Activated T-helper 1 cell treated with anti-CD3 and anti-CD28 coated beads, Interleukin-2, amount 50 U/mL, for 16 hours (primary cell): Measurements from ENCODE around the gene PRR5L.
"Not testable (repeated sequence)": the region's sequence is repeated elsewhere in the genome, so short reads cannot be mapped to it uniquely, and the experiment has no call there.

Source experiments
- DNase-seq, 2 donors: peaks; one replicate each; pipeline ENCODE4 v3.0.0-alpha.2; 2020; ENCODE audit warnings: low read depth in 1 of 2, low spot score in 1 of 2

Gene PRR5L

GRCh38 chr11:36490026-36490806, 194.1 kb downstream of the PRR5L start:
- no peak for DNase-seq

GRCh38 chr11:36492724-36493304, 196.7 kb downstream of the PRR5L start:
- DNase-seq = no peak

GRCh38 chr11:36493332-36493731, 197.2 kb downstream of the PRR5L start:
- DNase-seq = no peak

DNA sequence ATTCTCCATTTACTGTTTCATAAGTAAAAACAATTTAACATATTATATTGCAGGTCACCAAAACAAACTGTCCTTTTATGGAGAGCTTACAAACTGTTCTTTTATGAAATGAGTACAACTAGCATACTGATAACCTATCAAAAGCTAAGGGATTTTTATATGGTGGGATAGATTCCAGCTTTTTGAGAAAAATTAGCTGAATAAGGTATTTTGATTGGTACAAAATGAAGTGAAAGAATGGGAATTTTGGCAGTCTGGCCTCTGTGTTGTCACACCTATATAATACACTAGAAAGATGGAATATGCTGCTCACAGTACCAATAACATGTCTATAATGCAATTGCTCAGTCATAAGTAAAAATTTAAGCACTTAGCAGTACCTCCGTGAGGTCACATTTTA, 202.6 kb downstream of the PRR5L start:
- DNase-seq = no peak

GRCh38 chr11:36499315-36499714, 203.2 kb downstream of the PRR5L start:
- DNase-seq = no peak

GRCh38 chr11:36500315-36500721, 204.2 kb downstream of the PRR5L start:
- DNase-seq = no peak

- DNase-seq = no peak
Measured at GRCh38 chr11:36501236-36501635, 205.1 kb downstream of the PRR5L start.

DNA sequence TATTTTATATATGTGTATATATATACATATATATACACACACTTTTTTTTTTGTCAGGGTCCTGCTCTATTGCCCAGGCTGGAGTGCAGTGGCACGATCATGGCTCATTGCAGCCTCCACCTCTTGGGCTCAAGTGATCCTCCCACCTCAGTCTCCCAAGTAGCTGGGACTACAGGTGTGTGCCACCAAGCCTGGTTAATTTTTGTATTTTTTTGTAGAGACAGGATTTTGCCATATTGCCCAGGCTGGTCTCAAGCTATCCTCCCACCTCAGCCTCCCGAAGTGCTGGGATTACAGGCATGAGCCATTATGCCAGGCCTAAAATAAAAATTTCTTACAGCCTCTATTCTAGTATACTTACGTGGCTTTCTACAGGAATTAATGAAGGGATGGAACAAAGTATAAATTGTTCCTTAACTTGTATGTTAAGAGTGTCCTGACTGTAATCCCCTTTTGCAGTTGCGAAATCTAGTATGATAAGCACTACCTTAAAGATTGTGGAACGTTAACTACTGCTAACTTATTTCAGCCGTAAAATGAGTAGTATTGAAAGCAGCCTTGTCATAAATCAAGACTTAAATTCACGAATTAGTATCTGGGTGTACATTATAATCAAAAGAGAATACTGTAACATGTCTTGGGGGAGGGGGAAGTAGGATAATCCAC, 211.9 kb downstream of the PRR5L start:
- DNase-seq = no peak

- DNase-seq = no peak
Measured at GRCh38 chr11:36508743-36509142, 212.7 kb downstream of the PRR5L start.

DNA sequence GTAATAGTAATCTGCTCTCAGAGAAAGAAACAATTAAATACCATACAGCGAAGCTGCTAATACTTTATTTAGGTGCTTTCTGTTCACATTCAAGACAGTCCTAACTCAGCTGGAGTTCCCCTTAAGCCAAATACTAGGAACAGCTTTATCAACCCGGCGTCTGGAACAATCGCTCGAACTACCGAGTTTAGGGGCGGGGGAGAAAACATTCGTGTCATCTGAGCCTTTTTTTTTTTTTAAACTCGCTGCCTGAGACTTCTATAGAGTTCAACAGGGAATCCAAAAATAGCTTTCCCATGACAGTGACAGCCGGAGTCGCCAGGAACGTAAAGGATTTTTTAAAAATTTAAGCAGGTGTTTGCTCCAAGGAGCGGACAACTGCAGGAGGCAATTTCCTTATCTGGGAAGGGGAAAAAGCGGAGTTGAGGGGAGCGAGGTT, 213.1 kb downstream of the PRR5L start:
- no peak for DNase-seq

- DNase-seq = peak; percentile 84 to 93
Measured at GRCh38 chr11:36509694-36510593, 213.9 kb downstream of the PRR5L start, which contains the start of gene TRAF6. TSS of gene TRAF6 (minus strand) at chr11:36510272. CDS start at chr11:36501515, 8,757 bp downstream.

- DNase-seq = no peak
Measured at GRCh38 chr11:36510594-36510942, 214.5 kb downstream of the PRR5L start.

- not testable (repeated sequence) for DNase-seq
Measured at GRCh38 chr11:36511062-36511461, 215.0 kb downstream of the PRR5L start.

DNA sequence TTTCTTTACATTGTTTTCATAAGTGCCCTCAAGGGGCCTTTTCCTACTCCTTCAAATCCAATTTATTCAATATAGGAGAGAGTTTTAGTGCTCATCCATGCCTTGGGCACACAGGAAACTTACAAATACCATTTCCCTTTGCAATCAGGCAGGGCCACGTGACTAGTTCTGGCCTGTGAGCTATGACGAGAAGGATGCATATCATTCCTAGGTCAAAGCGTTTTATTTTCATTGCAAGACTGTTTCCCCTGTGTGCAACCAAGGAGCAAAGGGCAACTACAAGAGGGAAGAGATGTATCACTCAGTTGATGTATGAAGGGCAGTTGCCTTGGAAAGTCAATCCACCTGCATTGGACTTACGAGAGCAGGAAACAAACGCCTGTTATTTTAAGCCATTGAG, 215.9 kb downstream of the PRR5L start:
- DNase-seq = no peak

GRCh38 chr11:36513965-36514364, 217.9 kb downstream of the PRR5L start:
- DNase-seq = no peak
